Activated CD4-positive, alpha-beta memory T cell treated with anti-CD3 and anti-CD28 coated beads for 36 hours (primary cell): ENCODE data around the gene NFILZ. TPM values are rescaled to one million over a fixed set of nuclear protein-coding genes. Genes with fewer than 3 reads are reported as not detected.
A peak's percentile ranks its signal among the peaks of the same experiment; 100 is the strongest.

ENCODE experiments used
- CTCF ChIA-PET: fragments of 350-600 bp; sonication (Branson Sonifier 250); formaldehyde crosslinking; loops from one replicate; lab custom pipeline; 2021; ENCODE audit warnings: antibody characterized with exemption, inconsistent platforms; lab: Charles Lee
- POLR2A ChIA-PET: fragments of 350-600 bp; sonication (Branson Sonifier 250); formaldehyde crosslinking; loops from one replicate; lab custom pipeline; 2021; ENCODE audit warnings: antibody characterized with exemption; lab: Charles Lee
- DNase-seq: peaks from one replicate; pipeline ENCODE4 v3.0.0-alpha.2; 2020
- H3K27ac Mint-ChIP-seq: one replicate; pipeline ENCODE4 v1.8.0; 2021; ENCODE audit warnings: mixed read lengths
- H3K27me3 Mint-ChIP-seq: one replicate; pipeline ENCODE4 v1.8.0; 2021; ENCODE audit warnings: mixed read lengths
- H3K36me3 Mint-ChIP-seq: one replicate; pipeline ENCODE4 v1.8.0; 2021; ENCODE audit warnings: mixed read lengths
- H3K4me1 Mint-ChIP-seq: one replicate; pipeline ENCODE4 v1.8.0; 2021; ENCODE audit warnings: low read depth, mixed read lengths
- H3K4me3 Mint-ChIP-seq: one replicate; pipeline ENCODE4 v1.8.0; 2021; ENCODE audit warnings: mild to moderate bottlenecking, mixed read lengths
- H3K9me3 Mint-ChIP-seq: one replicate; pipeline ENCODE4 v1.8.0; 2021; ENCODE audit warnings: mixed read lengths
- intact Hi-C: fragments of 100-400 bp; cut with micrococcal nuclease; formaldehyde crosslinking; loops from one replicate; pipeline ENCODE4 v1.15.1; 2023
- total RNA-seq, 2 experiments: library from RNA; stranded (reverse); gene quantifications; one replicate each; pipeline ENCODE4 v1.2.3, GENCODE V29; 2021

Gene NFILZ
- total RNA-seq, 2 experiments from 2014 or later, result not detected

GRCh38 chr19:8654591-8655339 lies 24.3 kb downstream of the NFILZ start:
- DNase-seq, result peak; percentile 72
- Mint-ChIP-seq H3K36me3 (no peaks in the 10 kb centered on the region), H3K4me3 (peak overlapping the region; percentile 25), H3K4me1 (peaks cover 14% of the 10 kb centered on the region), H3K27me3 (no peaks in the 10 kb centered on the region), H3K9me3 (no peaks in the 10 kb centered on the region), H3K27ac (no peak overlapping the region)
- ChIA-PET POLR2A (no interaction called here), CTCF (interaction anchor here (0.6 to 5.3 kb wide), 17 partner anchors 9 to 550 kb away, joined by 3 to 173 read pairs (median 4); partner anchors contain the start of gene ACTL9)
- intact Hi-C loops, result loop anchor here (1.0 to 10.0 kb wide), 2 partner anchors 40 to 430 kb away; partner anchors contain the start of gene OR1M1

DNA sequence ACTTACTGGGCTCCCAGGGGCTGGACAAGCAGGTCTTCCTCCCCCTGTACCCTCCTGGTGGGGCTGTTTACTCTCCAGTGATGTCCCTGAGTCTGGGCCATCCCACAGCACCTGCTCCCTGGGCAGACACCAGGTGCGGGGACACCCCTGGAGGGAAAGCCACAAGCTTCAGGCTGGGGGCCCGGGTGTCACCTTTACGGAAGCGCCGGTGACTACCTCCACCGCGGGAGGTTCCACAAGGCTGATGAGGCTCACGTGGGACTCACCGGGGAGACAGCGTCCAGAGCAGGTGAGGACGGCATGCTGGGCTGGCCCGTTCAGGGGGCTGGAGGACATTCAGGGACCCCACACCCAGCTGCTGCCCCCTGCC lies 24.9 kb downstream of the NFILZ start:
- Mint-ChIP-seq H3K27ac (no peak overlapping the region), H3K27me3 (no peaks in the 10 kb centered on the region), H3K4me1 (peaks cover 14% of the 10 kb centered on the region), H3K36me3 (no peaks in the 10 kb centered on the region), H3K4me3 (no peak overlapping the region), H3K9me3 (no peaks in the 10 kb centered on the region)
- peak; percentile 44 for DNase-seq
- ChIA-PET POLR2A (no interaction called here), CTCF (interaction anchor here (0.5 to 5.3 kb wide), 11 partner anchors 9 to 480 kb away, joined by 3 to 173 read pairs (median 4); no protein-coding TSS in a partner anchor)
- intact Hi-C loops, result loop anchor here (10.0 kb wide), 1 partner anchor 429 kb away; the partner anchor contains the start of gene OR1M1

DNA sequence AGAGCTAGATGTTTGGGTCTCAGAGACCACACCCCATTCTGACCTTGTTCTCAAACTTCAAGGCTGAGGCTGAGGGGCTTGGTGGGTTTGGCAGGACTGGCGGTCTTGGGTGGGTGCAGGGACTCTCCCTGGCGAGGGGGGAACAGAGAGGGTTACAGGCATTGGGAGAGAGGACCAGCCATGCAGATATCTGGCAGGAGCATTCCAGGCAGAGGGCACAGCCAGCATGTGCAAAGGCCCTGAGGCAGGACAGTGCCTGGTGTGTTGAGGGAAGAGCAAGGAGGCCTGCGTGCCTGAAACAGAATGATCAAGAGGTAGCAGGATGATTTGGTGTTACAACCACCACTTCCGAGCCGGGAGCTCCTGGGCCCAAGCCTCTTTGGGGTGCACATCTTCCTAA lies 27.4 kb downstream of the NFILZ start:
- H3K4me1 Mint-ChIP-seq, result peaks cover 14% of the 10 kb centered on the region
- no peaks in the 10 kb centered on the region for H3K36me3 Mint-ChIP-seq
- POLR2A ChIA-PET, result no interaction called here
- no peaks in the 10 kb centered on the region for H3K9me3 Mint-ChIP-seq
- intact Hi-C loops, result loop anchor here (10.0 kb wide), 1 partner anchor 427 kb away; the partner anchor contains the start of gene OR1M1
- no peak overlapping the region for H3K27ac Mint-ChIP-seq
- no peak overlapping the region for H3K4me3 Mint-ChIP-seq
- no peak for DNase-seq
- no peaks in the 10 kb centered on the region for H3K27me3 Mint-ChIP-seq
- CTCF ChIA-PET, result interaction anchor here (3.4 to 5.3 kb wide), 2 partner anchors 35 to 36 kb away, joined by 13 to 173 read pairs; no protein-coding TSS in a partner anchor

- Mint-ChIP-seq H3K4me3 (no peak overlapping the region), H3K27me3 (no peaks in the 10 kb centered on the region), H3K9me3 (no peaks in the 10 kb centered on the region), H3K27ac (no peak overlapping the region), H3K36me3 (no peaks in the 10 kb centered on the region), H3K4me1 (peaks cover 20% of the 10 kb centered on the region)
- POLR2A ChIA-PET, result no interaction called here
- no peak for DNase-seq
- CTCF ChIA-PET, result interaction anchor here (3.4 kb wide), 1 partner anchor 34 kb away, joined by 13 read pairs; no protein-coding TSS in a partner anchor
- intact Hi-C loops, result loop anchor here (10.0 kb wide), 1 partner anchor 425 kb away; the partner anchor contains the start of gene OR1M1
These were observed 29.5 kb downstream of the NFILZ start for GRCh38 chr19:8659905-8660304.

DNA sequence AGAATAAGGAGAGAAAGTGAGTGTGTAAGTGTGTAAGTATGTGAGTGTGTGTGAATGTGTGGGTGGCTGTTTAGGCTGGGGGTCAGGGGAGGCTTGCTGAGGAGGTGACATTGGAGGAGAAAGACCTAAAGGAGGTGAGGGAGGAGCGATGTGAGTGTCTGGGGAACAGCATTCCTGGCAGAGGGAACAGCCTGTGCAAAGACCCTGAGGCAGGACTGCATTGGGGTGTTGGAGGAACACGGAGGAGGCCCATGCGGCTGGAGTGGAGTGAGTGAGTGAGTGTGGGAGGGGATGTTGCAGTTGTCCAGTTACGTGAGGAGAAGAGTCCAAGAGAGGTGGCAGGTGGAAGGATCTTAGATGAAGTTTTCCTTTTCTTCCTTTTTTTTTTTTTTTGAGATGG lies 31.8 kb downstream of the NFILZ start:
- Mint-ChIP-seq H3K4me1 (peaks cover 31% of the 10 kb centered on the region), H3K27ac (no peak overlapping the region), H3K9me3 (no peaks in the 10 kb centered on the region), H3K27me3 (no peaks in the 10 kb centered on the region), H3K36me3 (no peaks in the 10 kb centered on the region), H3K4me3 (no peak overlapping the region)
- ChIA-PET CTCF (no interaction called here), POLR2A (no interaction called here)
- intact Hi-C loops, result no loop called here
- DNase-seq, result no peak

- peak; percentile 69 for DNase-seq
- ChIA-PET POLR2A (no interaction called here), CTCF (interaction anchor here (1.2 to 1.4 kb wide), 2 partner anchors 9 to 30 kb away, joined by 3 to 4 read pairs; no protein-coding TSS in a partner anchor)
- H3K36me3 Mint-ChIP-seq, result no peaks in the 10 kb centered on the region
- H3K27ac Mint-ChIP-seq, result peak overlapping the region; percentile 38
- peaks cover 3% of the 10 kb centered on the region for H3K9me3 Mint-ChIP-seq
- H3K4me3 Mint-ChIP-seq, result no peak overlapping the region
- peaks cover 36% of the 10 kb centered on the region for H3K4me1 Mint-ChIP-seq
- intact Hi-C loops, result no loop called here
- H3K27me3 Mint-ChIP-seq, result no peaks in the 10 kb centered on the region
These were observed 33.7 kb downstream of the NFILZ start for GRCh38 chr19:8663920-8664670.

DNA sequence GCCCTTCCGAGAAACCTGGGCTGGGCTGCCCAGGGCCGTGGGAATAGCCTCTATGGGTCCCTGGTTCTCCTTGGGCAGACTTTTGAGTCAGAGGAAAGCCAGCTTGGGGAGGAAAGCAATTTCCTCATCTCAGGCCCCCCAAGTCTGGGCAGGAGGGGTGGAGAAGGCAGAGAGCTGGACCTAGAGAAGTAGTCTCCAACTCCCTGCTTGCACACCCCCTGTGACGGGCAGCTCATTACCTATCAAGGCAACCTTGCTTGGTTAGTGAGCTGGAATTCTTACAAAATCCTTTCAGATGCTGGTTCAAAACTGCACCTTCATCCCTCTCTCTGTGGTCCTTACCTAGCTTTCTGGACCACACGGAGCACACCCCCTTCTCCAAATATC lies 34.2 kb downstream of the NFILZ start:
- POLR2A ChIA-PET, result no interaction called here
- Mint-ChIP-seq H3K4me1 (peaks cover 33% of the 10 kb centered on the region), H3K27me3 (no peaks in the 10 kb centered on the region), H3K27ac (no peak overlapping the region), H3K4me3 (no peak overlapping the region), H3K9me3 (peaks cover 3% of the 10 kb centered on the region), H3K36me3 (no peaks in the 10 kb centered on the region)
- CTCF ChIA-PET, result interaction anchor here (1.4 to 3.5 kb wide), 5 partner anchors 9 to 86 kb away, joined by 3 to 15 read pairs (median 9); partner anchors contain the start of gene ACTL9
- intact Hi-C loops, result no loop called here
- no peak for DNase-seq

DNA sequence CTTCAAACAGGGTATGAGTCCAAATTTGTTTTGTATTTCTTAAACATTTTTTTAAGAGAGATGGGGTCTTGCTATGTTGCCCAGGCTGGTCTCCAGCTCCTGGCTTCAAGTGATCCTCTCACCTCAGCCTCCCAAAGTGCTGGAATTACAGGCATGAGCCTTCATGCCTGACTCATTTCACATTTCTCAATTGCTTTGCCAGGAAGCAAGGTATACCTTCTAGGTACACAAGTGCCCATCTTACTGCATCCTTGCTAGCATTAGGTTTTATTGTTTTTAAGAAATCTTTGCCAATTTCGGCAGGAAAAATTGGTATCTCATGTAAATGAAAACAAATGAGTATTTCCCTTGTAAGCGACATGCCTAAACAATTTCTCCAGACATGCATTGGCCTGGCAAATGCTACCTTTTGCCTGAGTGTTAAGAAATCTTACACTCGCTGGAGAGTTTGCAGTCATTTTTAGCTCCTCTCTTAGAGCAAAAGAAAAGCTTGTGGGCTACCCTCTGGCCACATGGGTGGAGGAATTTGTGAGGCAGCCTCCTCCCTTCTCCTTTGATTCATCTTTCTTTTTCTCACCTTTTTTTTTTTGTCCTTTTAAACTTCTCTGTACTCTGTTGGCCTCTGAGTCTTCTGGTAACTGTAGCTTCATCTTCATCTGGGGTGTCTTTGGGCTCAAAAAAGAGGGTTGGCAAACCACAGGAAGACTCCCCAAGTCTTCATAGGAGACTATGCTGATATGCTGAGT lies 35.2 kb downstream of the NFILZ start:
- intact Hi-C loops, result no loop called here
- Mint-ChIP-seq H3K4me3 (no peak overlapping the region), H3K27me3 (no peaks in the 10 kb centered on the region), H3K4me1 (peaks cover 33% of the 10 kb centered on the region), H3K27ac (peak overlapping the region; percentile 36), H3K36me3 (no peaks in the 10 kb centered on the region), H3K9me3 (peaks cover 3% of the 10 kb centered on the region)
- POLR2A ChIA-PET, result no interaction called here
- peak; percentile 35 for DNase-seq
- CTCF ChIA-PET, result interaction anchor here (0.8 to 3.5 kb wide), 5 partner anchors 11 to 87 kb away, joined by 3 to 15 read pairs (median 9); partner anchors contain the start of gene ACTL9

GRCh38 chr19:8666814-8667405 lies 36.5 kb downstream of the NFILZ start:
- CTCF ChIA-PET, result interaction anchor here (0.6 to 3.5 kb wide), 3 partner anchors 12 to 51 kb away, joined by 3 to 15 read pairs (median 14); no protein-coding TSS in a partner anchor
- Mint-ChIP-seq H3K27me3 (no peaks in the 10 kb centered on the region), H3K4me3 (no peak overlapping the region), H3K36me3 (no peaks in the 10 kb centered on the region), H3K4me1 (peaks cover 41% of the 10 kb centered on the region), H3K9me3 (peaks cover 3% of the 10 kb centered on the region), H3K27ac (no peak overlapping the region)
- POLR2A ChIA-PET, result no interaction called here
- intact Hi-C loops, result no loop called here
- DNase-seq, result no peak

- intact Hi-C loops, result no loop called here
- DNase-seq, result no peak
- CTCF ChIA-PET, result interaction anchor here (0.9 to 1.1 kb wide), 2 partner anchors 18 to 94 kb away, joined by 3 read pairs; no protein-coding TSS in a partner anchor
- peaks cover 11% of the 10 kb centered on the region for H3K4me1 Mint-ChIP-seq
- H3K4me3 Mint-ChIP-seq, result no peak overlapping the region
- H3K36me3 Mint-ChIP-seq, result no peaks in the 10 kb centered on the region
- H3K27me3 Mint-ChIP-seq, result no peaks in the 10 kb centered on the region
- POLR2A ChIA-PET, result no interaction called here
- peaks cover 4% of the 10 kb centered on the region for H3K9me3 Mint-ChIP-seq
- no peak overlapping the region for H3K27ac Mint-ChIP-seq
These were observed 43.0 kb downstream of the NFILZ start for GRCh38 chr19:8673276-8673891.

GRCh38 chr19:8675066-8675465 lies 44.6 kb downstream of the NFILZ start:
- no peak for DNase-seq
- peaks cover 3% of the 10 kb centered on the region for H3K9me3 Mint-ChIP-seq
- peaks cover 10% of the 10 kb centered on the region for H3K4me1 Mint-ChIP-seq
- H3K27me3 Mint-ChIP-seq, result no peaks in the 10 kb centered on the region
- H3K27ac Mint-ChIP-seq, result no peak overlapping the region
- no peak overlapping the region for H3K4me3 Mint-ChIP-seq
- intact Hi-C loops, result no loop called here
- H3K36me3 Mint-ChIP-seq, result no peaks in the 10 kb centered on the region
- ChIA-PET POLR2A (no interaction called here), CTCF (interaction anchor here (1.3 kb wide), 1 partner anchor 33 kb away, joined by 3 read pairs; no protein-coding TSS in a partner anchor)
